Cardiac fibroblast (primary cell): ENCODE measurements around the gene OBSL1.

Experiments used
- DNase-seq, 2 donors: peaks; one replicate each; pipeline versions ENCODE4 v3.0.0 to v3.0.0-alpha.2; 2010; ENCODE audit warnings: low read depth in 2 of 2
- H3K4me3 ChIP-seq, 2 donors: replicated peaks in 1 of 2; 1 replicate in 1 of 2; 2 replicates in 1 of 2; pipeline ENCODE4 v1.5.1; 2011; ENCODE audit warnings: low read depth in 2 of 2, low read length in 2 of 2, mild to moderate bottlenecking in 2 of 2, moderate library complexity in 1 of 2
- CTCF ChIP-seq: IDR thresholded peaks from one replicate; pipeline ENCODE4 v1.5.1; 2011; ENCODE audit warnings: low read depth, mild to moderate bottlenecking, low read length, inconsistent platforms

The OBSL1 gene

GRCh38 chr2:219573166-219573565, 1.8 kb upstream of the OBSL1 start:
- H3K4me3 ChIP-seq, result no peak overlapping the region
- TF ChIP-seq CTCF, result no peak
- no peak for DNase-seq

GRCh38 chr2:219572237-219573001, 1.1 kb upstream of the OBSL1 start, which contains the start of gene INHA:
Gene INHA, plus strand, starts transcription at chr2:219572310. Its CDS starts 65 bp downstream, at chr2:219572375.
- peak within 1 kb of the TSS; percentile 40 to 70 for H3K4me3 ChIP-seq
- no peak for TF ChIP-seq CTCF
- no peak for DNase-seq

GRCh38 chr2:219570924-219571310, 422 bp downstream of the OBSL1 start:
- peak; percentile 31 to 40 for DNase-seq
- TF ChIP-seq CTCF, result no peak
- H3K4me3 ChIP-seq, result peak overlapping the region; percentile 58 to 70

GRCh38 chr2:219570194-219570923, 980 bp downstream of the OBSL1 start:
- H3K4me3 ChIP-seq, result peak overlapping the region; percentile 49 to 70

GRCh38 chr2:219569635-219570034, 1.7 kb downstream of the OBSL1 start:
- no peak for DNase-seq
- no peak for TF ChIP-seq CTCF
- H3K4me3 ChIP-seq, result peak overlapping the region in 1 of 2 donors; percentile 49

More at GRCh38 chr2:219570194-219570923, 980 bp downstream of the OBSL1 start:
- DNase-seq, result peak; percentile 35 to 40
- no peak for TF ChIP-seq CTCF

GRCh38 chr2:219569041-219569440, 2.3 kb downstream of the OBSL1 start:
- TF ChIP-seq CTCF, result no peak
- DNase-seq, result no peak
- H3K4me3 ChIP-seq, result no peak overlapping the region
